Measurements from ENCODE around the gene FAM114A1.
"Not testable (repeated sequence)": the region's sequence is repeated elsewhere in the genome, so short reads cannot be mapped to it uniquely, and the experiment has no call there.

FAM114A1 gene

GRCh38 chr4:38979511-38980230, 112.1 kb downstream of the FAM114A1 start:
- no peak for DNase-seq

GRCh38 chr4:38980903-38981676, 113.5 kb downstream of the FAM114A1 start:
- no peak for DNase-seq

GRCh38 chr4:38982361-38983095, 114.9 kb downstream of the FAM114A1 start:
- no peak for DNase-seq

- no peak for DNase-seq
These were observed 115.7 kb downstream of the FAM114A1 start for GRCh38 chr4:38983291-38983690.

GRCh38 chr4:38983787-38984598, 116.4 kb downstream of the FAM114A1 start:
- DNase-seq: no peak

- no peak for DNase-seq
These were observed 117.9 kb downstream of the FAM114A1 start for GRCh38 chr4:38985410-38986100.

GRCh38 chr4:38987491-38987890, 119.9 kb downstream of the FAM114A1 start:
- no peak for DNase-seq

GRCh38 chr4:38988353-38988752, 120.7 kb downstream of the FAM114A1 start:
- not testable (repeated sequence) for DNase-seq

- no peak for DNase-seq
These were observed 121.9 kb downstream of the FAM114A1 start for GRCh38 chr4:38989487-38989886.

GRCh38 chr4:38990241-38990640, 122.6 kb downstream of the FAM114A1 start:
- no peak for DNase-seq

- no peak for DNase-seq
These were observed 126.1 kb downstream of the FAM114A1 start for GRCh38 chr4:38993683-38994082.

GRCh38 chr4:38994135-38994534, 126.5 kb downstream of the FAM114A1 start:
- DNase-seq: no peak

Data from CD4-positive, alpha-beta T cell treated with Interleukin-12 subunit alpha and Interleukin-12 subunit beta, for 1 hour (primary cell).